Measurements from ENCODE around the gene IBA57. TPM values are rescaled to one million over a fixed set of nuclear protein-coding genes. Genes with fewer than 3 reads are reported as not detected.

IBA57 gene
- total and polyA plus RNA-seq, 4 donors, result 0.95 to 11.1 (median 4.8) TPM

- no peaks in the 10 kb centered on the region for H3K4me1 ChIP-seq (ENCODE audit: control insufficient read depth in 1 of 2, insufficient read depth in 2 of 2, low read length in 2 of 2)
- no peaks in the 10 kb centered on the region for H3K9me3 ChIP-seq (ENCODE audit: control insufficient read depth, low read length)
- DNase-seq, result peak in 1 of 2 donors; percentile 27
- no peak overlapping the region for H3K27ac ChIP-seq (ENCODE audit: low read depth in 1 of 2, low read length in 2 of 2)
- ATAC-seq (ENCODE audit: low FRiP score), result no peak
- WGBS, 2 donors, result 92 to 94% methylated on average over 12 of the region's 12 CpGs
- intact Hi-C loops (cut with DNase I), result loop anchor here in 1 of 2 donors (5.0 kb wide), 1 partner anchor 51 kb away; no protein-coding TSS in a partner anchor
- H3K27me3 ChIP-seq (ENCODE audit: control insufficient read depth in 1 of 2, insufficient read depth in 2 of 2, low read length in 1 of 2), result no peaks in the 10 kb centered on the region
- H3K4me3 ChIP-seq (ENCODE audit: low read length in 2 of 2), result no peak overlapping the region
- H3K36me3 ChIP-seq (ENCODE audit: control insufficient read depth in 1 of 2, insufficient read depth in 2 of 2, low read length in 1 of 2), result no peaks in the 10 kb centered on the region
These were observed 12.4 kb downstream of the IBA57 start for GRCh38 chr1:228177721-228178710.

GRCh38 chr1:228178737-228179684, 13.4 kb downstream of the IBA57 start:
- DNase-seq (peak in 1 of 2 donors; percentile 51), ATAC-seq (ENCODE audit: low FRiP score) (peak; percentile 28)
- Histone ChIP-seq H3K4me1 (ENCODE audit: control insufficient read depth in 1 of 2, insufficient read depth in 2 of 2, low read length in 2 of 2) (no peaks in the 10 kb centered on the region), H3K27me3 (ENCODE audit: control insufficient read depth in 1 of 2, insufficient read depth in 2 of 2, low read length in 1 of 2) (no peaks in the 10 kb centered on the region), H3K36me3 (ENCODE audit: control insufficient read depth in 1 of 2, insufficient read depth in 2 of 2, low read length in 1 of 2) (no peaks in the 10 kb centered on the region), H3K4me3 (ENCODE audit: low read length in 2 of 2) (no peak overlapping the region), H3K9me3 (ENCODE audit: control insufficient read depth, low read length) (no peaks in the 10 kb centered on the region), H3K27ac (ENCODE audit: low read depth in 1 of 2, low read length in 2 of 2) (no peak overlapping the region)
- intact Hi-C loops (cut with DNase I), result loop anchor here in 1 of 2 donors (5.0 kb wide), 1 partner anchor 52 kb away; no protein-coding TSS in a partner anchor
- 65 to 73% methylated on average over 12 of the region's 12 CpGs for WGBS, 2 donors

GRCh38 chr1:228180271-228180958, 14.8 kb downstream of the IBA57 start:
- Histone ChIP-seq H3K9me3 (ENCODE audit: control insufficient read depth, low read length) (no peaks in the 10 kb centered on the region), H3K4me3 (ENCODE audit: low read length in 2 of 2) (no peak overlapping the region), H3K4me1 (ENCODE audit: control insufficient read depth in 1 of 2, insufficient read depth in 2 of 2, low read length in 2 of 2) (no peaks in the 10 kb centered on the region), H3K27me3 (ENCODE audit: control insufficient read depth in 1 of 2, insufficient read depth in 2 of 2, low read length in 1 of 2) (no peaks in the 10 kb centered on the region), H3K36me3 (ENCODE audit: control insufficient read depth in 1 of 2, insufficient read depth in 2 of 2, low read length in 1 of 2) (no peaks in the 10 kb centered on the region), H3K27ac (ENCODE audit: low read depth in 1 of 2, low read length in 2 of 2) (no peak overlapping the region)
- intact Hi-C loops (cut with DNase I), result no loop called here
- ATAC-seq (ENCODE audit: low FRiP score), result no peak
- DNase-seq, result peak in 1 of 2 donors; percentile 33
- 74 to 76% methylated on average over 4 of the region's 4 CpGs for WGBS, 2 donors

- 93% methylated on average over 7 of the region's 7 CpGs for WGBS, 2 donors
- H3K4me3 ChIP-seq (ENCODE audit: low read length in 2 of 2), result no peak overlapping the region
- intact Hi-C loops (cut with DNase I), result no loop called here
- H3K27me3 ChIP-seq (ENCODE audit: control insufficient read depth in 1 of 2, insufficient read depth in 2 of 2, low read length in 1 of 2), result no peaks in the 10 kb centered on the region
- no peaks in the 10 kb centered on the region for H3K9me3 ChIP-seq (ENCODE audit: control insufficient read depth, low read length)
- H3K36me3 ChIP-seq (ENCODE audit: control insufficient read depth in 1 of 2, insufficient read depth in 2 of 2, low read length in 1 of 2), result no peaks in the 10 kb centered on the region
- H3K4me1 ChIP-seq (ENCODE audit: control insufficient read depth in 1 of 2, insufficient read depth in 2 of 2, low read length in 2 of 2), result no peaks in the 10 kb centered on the region
- ATAC-seq (ENCODE audit: low FRiP score) (no peak), DNase-seq (peak in 1 of 2 donors; percentile 33)
- no peak overlapping the region for H3K27ac ChIP-seq (ENCODE audit: low read depth in 1 of 2, low read length in 2 of 2)
These were observed 15.5 kb downstream of the IBA57 start for GRCh38 chr1:228180959-228181644.

- H3K9me3 ChIP-seq (ENCODE audit: control insufficient read depth, low read length), result no peaks in the 10 kb centered on the region
- no peaks in the 10 kb centered on the region for H3K27me3 ChIP-seq (ENCODE audit: control insufficient read depth in 1 of 2, insufficient read depth in 2 of 2, low read length in 1 of 2)
- H3K36me3 ChIP-seq (ENCODE audit: control insufficient read depth in 1 of 2, insufficient read depth in 2 of 2, low read length in 1 of 2), result no peaks in the 10 kb centered on the region
- peak in 1 of 2 donors; percentile 28 for DNase-seq
- no peak overlapping the region for H3K4me3 ChIP-seq (ENCODE audit: low read length in 2 of 2)
- no peak overlapping the region for H3K27ac ChIP-seq (ENCODE audit: low read depth in 1 of 2, low read length in 2 of 2)
- intact Hi-C loops (cut with DNase I), result no loop called here
- H3K4me1 ChIP-seq (ENCODE audit: control insufficient read depth in 1 of 2, insufficient read depth in 2 of 2, low read length in 2 of 2), result no peaks in the 10 kb centered on the region
- no peak for ATAC-seq (ENCODE audit: low FRiP score)
- WGBS, 2 donors, result 57 to 61% methylated on average over 9 of the region's 9 CpGs
These were observed 16.0 kb downstream of the IBA57 start for GRCh38 chr1:228181645-228182034.

GRCh38 chr1:228182296-228183030, 16.9 kb downstream of the IBA57 start:
- intact Hi-C loops (cut with DNase I), result no loop called here
- DNase-seq, result peak in 1 of 2 donors; percentile 60

GRCh38 chr1:228184152-228184551, 18.5 kb downstream of the IBA57 start:
- intact Hi-C loops (cut with DNase I), result no loop called here
- Histone ChIP-seq H3K27ac (ENCODE audit: low read depth in 1 of 2, low read length in 2 of 2) (no peak overlapping the region), H3K9me3 (ENCODE audit: control insufficient read depth, low read length) (no peaks in the 10 kb centered on the region), H3K4me1 (ENCODE audit: control insufficient read depth in 1 of 2, insufficient read depth in 2 of 2, low read length in 2 of 2) (no peaks in the 10 kb centered on the region), H3K27me3 (ENCODE audit: control insufficient read depth in 1 of 2, insufficient read depth in 2 of 2, low read length in 1 of 2) (no peaks in the 10 kb centered on the region), H3K4me3 (ENCODE audit: low read length in 2 of 2) (no peak overlapping the region), H3K36me3 (ENCODE audit: control insufficient read depth in 1 of 2, insufficient read depth in 2 of 2, low read length in 1 of 2) (no peaks in the 10 kb centered on the region)
- ATAC-seq (ENCODE audit: low FRiP score) (no peak), DNase-seq (peak in 1 of 2 donors; percentile 35)
- 69 to 79% methylated on average over 7 of the region's 7 CpGs for WGBS, 2 donors

More at GRCh38 chr1:228182296-228183030, 16.9 kb downstream of the IBA57 start:
- WGBS, 2 donors, result 94 to 95% methylated on average over 27 to 32 of the region's 32 CpGs
- H3K36me3 ChIP-seq (ENCODE audit: control insufficient read depth in 1 of 2, insufficient read depth in 2 of 2, low read length in 1 of 2), result no peaks in the 10 kb centered on the region
- no peaks in the 10 kb centered on the region for H3K4me1 ChIP-seq (ENCODE audit: control insufficient read depth in 1 of 2, insufficient read depth in 2 of 2, low read length in 2 of 2)
- ATAC-seq (ENCODE audit: low FRiP score), result no peak
- H3K4me3 ChIP-seq (ENCODE audit: low read length in 2 of 2), result no peak overlapping the region
- no peaks in the 10 kb centered on the region for H3K9me3 ChIP-seq (ENCODE audit: control insufficient read depth, low read length)
- H3K27me3 ChIP-seq (ENCODE audit: control insufficient read depth in 1 of 2, insufficient read depth in 2 of 2, low read length in 1 of 2), result no peaks in the 10 kb centered on the region
- no peak overlapping the region for H3K27ac ChIP-seq (ENCODE audit: low read depth in 1 of 2, low read length in 2 of 2)
